ENCODE measurements around the gene PPM1N.
"Not testable (repeated sequence)": the region's sequence is repeated elsewhere in the genome, so short reads cannot be mapped to it uniquely, and the experiment has no call there.

PPM1N gene

DNA sequence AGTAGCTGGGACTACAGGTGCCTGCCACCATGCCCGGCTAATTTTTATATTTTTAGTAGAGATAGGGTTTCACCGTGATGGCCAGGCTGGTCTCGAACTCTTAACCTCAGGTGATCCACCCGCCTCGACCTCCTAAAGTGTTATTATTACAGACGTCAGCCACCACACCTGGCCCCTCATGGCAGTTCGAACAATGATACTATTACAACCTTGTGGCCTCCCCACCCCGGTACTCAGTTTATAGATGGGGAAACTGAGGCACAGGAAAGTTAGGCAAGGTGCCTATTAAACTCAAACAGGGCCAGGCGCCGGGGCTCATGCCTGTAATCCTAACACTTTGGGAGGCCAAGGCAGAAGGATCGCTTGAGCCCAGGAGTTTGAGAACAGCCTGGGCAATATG, 12.1 kb downstream of the PPM1N start:
- not testable (repeated sequence) for DNase-seq (ENCODE audit: low read depth)

- DNase-seq (ENCODE audit: low read depth) = no peak
These were observed 12.8 kb downstream of the PPM1N start for GRCh38 chr19:45511074-45511473.

GRCh38 chr19:45512881-45513483, 14.7 kb downstream of the PPM1N start:
- DNase-seq (ENCODE audit: low read depth) = no peak

DNA sequence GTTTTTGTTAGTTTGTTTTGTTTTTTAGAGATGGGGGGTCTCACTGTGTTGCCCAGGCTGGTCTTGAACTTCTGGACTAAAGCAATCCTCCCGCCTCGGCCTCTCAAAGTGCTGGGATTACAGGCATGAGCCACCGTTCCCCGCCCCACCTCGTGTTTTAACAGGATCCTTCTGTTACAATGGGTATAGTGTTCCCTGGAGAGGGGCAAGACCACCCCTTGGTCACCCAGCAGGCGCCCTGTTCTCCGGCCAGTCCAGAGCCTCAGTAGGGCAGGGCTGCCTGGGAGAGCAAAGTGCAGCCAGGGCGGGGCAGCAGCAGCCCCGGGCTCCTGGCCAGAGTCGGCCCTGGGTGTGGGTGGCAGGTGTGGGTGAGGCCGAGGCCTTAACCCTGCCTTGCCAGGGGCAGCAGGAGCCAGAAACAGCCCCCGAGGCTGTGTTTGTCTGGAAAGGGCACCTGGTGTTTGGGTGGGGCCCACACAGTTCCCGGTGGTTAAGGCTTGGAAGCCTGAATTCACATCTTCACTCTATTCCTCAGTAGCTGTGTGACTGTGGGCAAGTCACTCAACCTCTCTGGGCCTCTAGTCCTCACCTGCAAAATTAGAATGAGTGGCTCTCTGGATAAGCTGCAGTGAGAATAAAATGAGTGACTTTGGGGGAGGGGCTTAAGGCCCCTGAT, 16.3 kb downstream of the PPM1N start:
- no peak for DNase-seq (ENCODE audit: low read depth)

GRCh38 chr19:45515081-45515624, 16.9 kb downstream of the PPM1N start:
- DNase-seq (ENCODE audit: low read depth) = no peak

DNA sequence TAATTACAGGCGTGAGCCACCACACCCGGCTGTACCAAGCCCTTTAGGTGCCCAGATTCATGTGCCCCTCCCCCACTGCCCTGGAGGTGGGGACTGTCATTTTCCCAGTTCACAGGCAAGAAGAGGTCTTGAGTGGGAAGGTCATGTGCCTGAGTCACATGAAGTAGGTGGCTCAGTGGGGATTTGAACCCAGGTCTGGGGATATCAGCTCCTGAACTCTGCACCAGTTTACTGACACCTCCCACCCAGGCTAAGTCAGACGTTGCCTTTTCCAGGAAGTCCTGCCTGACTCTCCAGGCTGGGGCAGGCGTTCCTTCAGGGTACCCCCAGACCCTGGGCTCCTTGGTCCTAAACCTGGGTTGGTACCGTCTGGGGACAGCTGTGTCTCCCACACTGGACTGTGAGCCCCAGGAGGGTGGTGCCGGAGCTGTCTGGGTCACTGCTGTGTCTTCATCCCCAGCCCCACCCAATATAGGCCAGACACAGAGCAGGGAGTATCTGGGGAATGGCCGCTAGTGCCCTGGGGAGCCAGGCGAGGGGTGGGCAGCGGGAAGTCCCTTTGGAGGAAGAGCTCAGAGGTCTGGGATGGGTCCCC, 17.7 kb downstream of the PPM1N start:
- DNase-seq (ENCODE audit: low read depth) = no peak

DNA sequence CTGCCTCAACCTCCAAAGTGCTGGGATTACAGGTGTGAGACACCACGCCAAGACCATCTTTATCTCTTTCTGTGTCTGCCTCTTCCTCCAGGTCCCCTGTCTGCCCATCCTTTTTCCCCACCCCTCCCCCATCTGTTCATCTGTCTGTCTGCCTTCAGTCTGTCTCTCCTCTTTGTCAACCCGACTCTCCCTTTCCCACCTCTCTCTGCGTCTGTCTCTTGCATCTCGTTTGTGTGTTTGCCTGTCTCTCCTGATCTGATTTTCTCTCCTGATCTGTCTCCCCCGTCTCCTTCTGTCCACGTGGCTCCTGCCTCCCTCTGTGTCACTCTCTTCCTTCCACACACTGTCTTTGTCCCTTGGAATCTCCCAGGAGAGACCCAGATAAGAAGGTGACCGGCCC, 19.0 kb downstream of the PPM1N start:
- no peak for DNase-seq (ENCODE audit: low read depth)

GRCh38 chr19:45517641-45518468, 19.6 kb downstream of the PPM1N start:
- no peak for DNase-seq (ENCODE audit: low read depth)

- peak; percentile 20 for DNase-seq (ENCODE audit: low read depth)
These were observed 20.2 kb downstream of the PPM1N start for GRCh38 chr19:45518469-45518826.

- no peak for DNase-seq (ENCODE audit: low read depth)
These were observed 24.0 kb downstream of the PPM1N start for GRCh38 chr19:45522010-45522941.

DNA sequence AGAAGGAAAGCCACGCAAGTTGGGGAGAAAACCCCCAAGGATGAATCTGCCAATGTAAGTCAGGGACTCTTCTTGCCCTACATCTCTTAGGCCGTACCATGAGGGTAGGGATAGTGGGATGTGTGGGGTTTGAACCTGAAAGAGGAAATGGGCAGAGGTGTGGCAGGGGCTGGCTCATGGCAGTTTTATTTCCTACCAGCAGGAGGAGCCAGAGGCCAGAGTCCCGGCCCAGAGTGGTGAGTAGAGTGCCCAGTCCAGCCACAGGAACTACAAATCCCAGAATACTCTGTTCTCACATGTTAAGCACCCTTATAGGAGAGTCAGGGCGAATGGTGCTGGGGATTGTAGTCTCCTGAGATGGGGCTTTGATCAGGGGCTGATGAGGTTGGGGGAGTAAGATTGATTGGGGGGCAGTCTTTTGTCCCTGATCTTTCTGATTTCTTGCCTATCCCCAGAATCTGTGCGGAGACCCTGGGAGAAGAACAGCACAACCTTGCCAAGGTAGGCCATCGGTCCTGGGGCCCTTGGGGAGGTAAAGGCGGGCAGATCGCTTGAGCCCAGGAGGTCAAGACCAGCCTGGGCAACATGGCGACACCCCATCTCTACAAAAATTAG, 25.5 kb downstream of the PPM1N start:
- DNase-seq (ENCODE audit: low read depth) = peak; percentile 73

DNA sequence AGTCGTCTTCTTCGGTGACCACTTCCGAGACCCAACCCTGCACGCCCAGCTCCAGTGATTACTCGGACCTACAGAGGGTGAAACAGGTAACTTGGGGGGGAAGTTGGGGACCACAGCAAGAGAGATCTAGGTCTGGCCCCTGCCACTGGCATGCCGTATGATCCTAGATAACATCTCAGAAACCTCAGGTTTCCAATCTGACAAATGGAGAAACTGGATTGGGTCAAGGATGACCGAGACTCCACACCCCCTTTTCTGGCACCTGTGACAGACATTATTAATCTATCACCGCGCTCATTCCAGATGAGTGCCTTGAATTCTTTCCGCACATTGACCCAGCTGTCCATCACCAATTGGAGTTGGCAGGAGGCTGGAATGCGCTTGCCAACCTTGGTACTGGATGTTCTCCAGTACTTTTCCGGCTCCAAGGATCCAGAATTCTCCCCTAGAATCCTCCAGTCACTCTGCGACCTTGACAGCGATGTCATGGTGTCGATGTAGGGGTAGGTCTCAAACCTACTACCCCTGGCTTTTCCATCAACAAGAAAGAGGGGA, 26.4 kb downstream of the PPM1N start:
- no peak for DNase-seq (ENCODE audit: low read depth)

DNA sequence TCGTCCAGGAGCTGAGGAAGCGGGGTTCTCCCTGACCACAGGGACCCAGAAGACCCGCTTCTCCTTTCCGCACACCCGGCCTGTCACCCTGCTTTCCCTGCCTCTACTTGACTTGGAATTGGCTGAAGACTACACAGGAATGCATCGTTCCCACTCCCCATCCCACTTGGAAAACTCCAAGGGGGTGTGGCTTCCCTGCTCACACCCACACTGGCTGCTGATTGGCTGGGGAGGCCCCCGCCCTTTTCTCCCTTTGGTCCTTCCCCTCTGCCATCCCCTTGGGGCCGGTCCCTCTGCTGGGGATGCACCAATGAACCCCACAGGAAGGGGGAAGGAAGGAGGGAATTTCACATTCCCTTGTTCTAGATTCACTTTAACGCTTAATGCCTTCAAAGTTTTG, 27.9 kb downstream of the PPM1N start:
- peak; percentile 51 for DNase-seq (ENCODE audit: low read depth)

GRCh38 chr19:45526971-45527370, 28.7 kb downstream of the PPM1N start:
- DNase-seq (ENCODE audit: low read depth) = no peak

GRCh38 chr19:45527731-45528130, 29.5 kb downstream of the PPM1N start:
- DNase-seq (ENCODE audit: low read depth) = no peak

DNA sequence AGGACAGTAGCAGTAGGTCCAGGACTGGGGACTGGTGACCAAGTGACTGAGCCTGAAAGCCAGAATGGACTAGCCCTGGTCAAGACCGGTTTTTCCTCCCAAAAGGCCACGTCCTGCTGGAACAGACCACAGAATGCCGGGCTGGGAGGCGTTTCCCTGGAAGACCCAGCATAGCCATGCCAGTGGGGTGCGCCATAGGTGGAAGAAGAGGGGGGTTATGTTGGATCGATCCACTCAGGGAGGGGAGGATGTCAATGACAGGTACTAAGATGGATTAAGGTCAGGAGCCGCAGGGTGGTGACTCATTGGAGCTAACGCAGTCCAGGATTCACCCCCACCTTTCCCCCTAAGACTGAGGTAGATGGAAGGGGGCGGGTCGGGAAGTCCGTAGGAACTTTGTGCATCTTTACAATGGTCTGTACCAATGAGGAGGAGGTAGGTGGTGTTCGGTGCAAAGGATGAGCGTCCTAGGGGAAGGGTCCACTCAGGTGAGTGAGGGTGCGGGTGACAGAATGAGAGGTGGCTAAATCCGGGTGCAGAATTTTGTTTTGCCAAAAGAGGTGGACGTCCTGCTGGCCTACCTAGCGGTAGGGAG, 30.0 kb downstream of the PPM1N start:
- peak; percentile 40 for DNase-seq (ENCODE audit: low read depth)

DNA sequence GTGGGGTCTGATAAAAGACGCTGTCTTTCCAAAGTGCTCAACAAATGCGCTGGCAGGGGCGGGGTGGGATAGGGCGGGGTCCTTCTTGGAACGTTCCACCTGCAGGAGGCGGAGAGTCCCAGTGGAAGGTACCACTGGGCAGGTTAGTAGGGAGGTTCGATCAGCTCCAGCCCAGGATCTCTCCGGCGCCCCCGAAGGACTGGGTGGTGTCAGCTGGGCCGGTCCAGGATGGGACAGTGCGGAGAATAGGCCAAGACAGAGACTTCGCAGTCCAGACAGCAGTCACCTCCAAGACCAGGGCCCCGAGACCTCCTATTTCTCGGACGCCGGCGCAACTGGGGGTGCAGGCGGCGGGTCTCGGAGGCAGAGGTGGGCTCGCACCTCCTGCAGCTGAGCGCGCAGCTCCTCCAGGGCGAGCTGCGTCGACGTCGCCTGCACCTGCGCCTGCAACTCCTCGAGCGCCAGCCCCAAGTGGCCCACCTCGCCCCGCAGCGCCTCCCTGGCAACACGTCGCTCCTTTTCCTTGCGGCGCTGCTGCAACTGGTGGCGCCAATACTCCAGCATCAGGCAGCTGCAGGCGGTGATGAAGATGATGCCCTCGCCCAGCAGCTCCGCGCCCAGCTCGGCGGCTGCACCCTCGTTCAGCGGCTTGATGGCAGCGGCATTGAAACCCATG, 30.6 kb downstream of the PPM1N start:
- DNase-seq (ENCODE audit: low read depth) = peak; percentile 31

- DNase-seq (ENCODE audit: low read depth) = no peak
These were observed 31.2 kb downstream of the PPM1N start for GRCh38 chr19:45529420-45529785.

GRCh38 chr19:45531349-45531748, 33.1 kb downstream of the PPM1N start:
- no peak for DNase-seq (ENCODE audit: low read depth)

DNA sequence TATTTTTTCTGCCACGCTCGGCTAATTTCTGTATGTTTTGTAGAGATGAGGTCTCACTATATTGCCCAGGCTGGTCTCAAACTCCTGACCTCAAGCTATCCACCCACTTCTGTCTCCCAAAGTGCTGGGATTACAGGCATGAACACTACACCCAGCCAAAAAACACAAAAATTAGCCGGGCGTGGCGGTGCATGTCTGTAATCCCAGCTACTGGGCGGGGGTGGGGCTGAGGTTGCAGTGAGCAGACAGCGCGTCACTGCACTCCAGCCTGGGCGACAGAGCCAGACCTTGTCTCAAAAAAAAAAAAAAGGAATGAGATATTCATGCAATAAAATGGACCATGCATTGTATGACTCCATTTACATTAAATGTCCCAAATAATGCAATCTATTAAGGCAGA, 41.2 kb downstream of the PPM1N start:
- no peak for DNase-seq (ENCODE audit: low read depth)
